Mesenchymal stem cell (in vitro differentiated cells and primary cell): Measurements from ENCODE around the gene ZNF593OS.

Experiments used
- DNase-seq: peaks from one replicate; pipeline ENCODE4 v3.0.0-alpha.2; 2013
- H2AFZ ChIP-seq: one replicate; pipeline ENCODE4 v1.6.1; 2013; ENCODE audit warnings: low read depth, mild to moderate bottlenecking, control low read depth, inconsistent platforms, low read length, moderate library complexity
- H2AK5ac ChIP-seq: 2 replicates; pipeline ENCODE4 v1.6.1; 2013; ENCODE audit warnings: low read length, moderate library complexity, mild to moderate bottlenecking, inconsistent platforms; ENCODE audit not compliant: severe bottlenecking
- H2BK120ac ChIP-seq: one replicate; pipeline ENCODE4 v1.6.1; 2013; ENCODE audit warnings: low read depth, mild to moderate bottlenecking, inconsistent platforms, low read length, moderate library complexity
- H2BK12ac ChIP-seq, 2 experiments: one replicate each; pipeline ENCODE4 v1.6.1; 2013; ENCODE audit warnings: inconsistent platforms in 2 of 2, low read length in 2 of 2, mild to moderate bottlenecking in 2 of 2, moderate library complexity in 2 of 2, control low read depth in 1 of 2
- H2BK15ac ChIP-seq: one replicate; pipeline ENCODE4 v1.6.1; 2013; ENCODE audit warnings: mild to moderate bottlenecking, low read depth, inconsistent platforms; ENCODE audit not compliant: poor library complexity, severe bottlenecking
- H2BK5ac ChIP-seq: 2 replicates; pipeline ENCODE4 v1.6.1; 2013; ENCODE audit warnings: low read depth, mild to moderate bottlenecking, low read length, control low read depth, inconsistent platforms; ENCODE audit not compliant: poor library complexity, severe bottlenecking
- H3K14ac ChIP-seq, 2 experiments: one replicate each; pipeline ENCODE4 v1.6.1; 2013; ENCODE audit warnings: inconsistent platforms in 2 of 2, low read length in 2 of 2, control low read depth in 1 of 2, mild to moderate bottlenecking in 1 of 2, moderate library complexity in 1 of 2
- H3K18ac ChIP-seq, 2 experiments: one replicate each; pipeline ENCODE4 v1.6.1; 2013; ENCODE audit warnings: inconsistent platforms in 2 of 2, low read length in 2 of 2, control low read depth in 1 of 2, low read depth in 1 of 2, mild to moderate bottlenecking in 1 of 2
- H3K23ac ChIP-seq, 2 experiments: one replicate each; pipeline ENCODE4 v1.6.1; 2013; ENCODE audit warnings: inconsistent platforms in 2 of 2, low read length in 2 of 2, mild to moderate bottlenecking in 2 of 2, moderate library complexity in 2 of 2, control low read depth in 1 of 2
- H3K27ac ChIP-seq: 2 replicates; pipeline ENCODE4 v1.5.1; 2013; ENCODE audit warnings: mild to moderate bottlenecking, moderate library complexity, low read length, control low read depth, inconsistent platforms; ENCODE audit not compliant: poor library complexity, severe bottlenecking
- H3K27me3 ChIP-seq, 2 experiments: 2 replicates each; pipeline versions ENCODE4 v1.6.1 to v1.7.0; 2013; ENCODE audit warnings: low read length in 2 of 2, mild to moderate bottlenecking in 2 of 2, moderate library complexity in 2 of 2, control low read depth in 1 of 2, inconsistent platforms in 1 of 2; ENCODE audit not compliant: control insufficient read depth in 1 of 2, insufficient read depth in 1 of 2
- H3K36me3 ChIP-seq, 2 experiments: 2 replicates each; pipeline versions ENCODE4 v1.6.1 to v1.7.0; 2013; ENCODE audit warnings: low read length in 2 of 2, control low read depth in 1 of 2, inconsistent platforms in 1 of 2, low read depth in 1 of 2, mild to moderate bottlenecking in 1 of 2; ENCODE audit not compliant: insufficient read depth in 2 of 2, control insufficient read depth in 1 of 2
- H3K4ac ChIP-seq, 2 experiments: one replicate each; pipeline ENCODE4 v1.6.1; 2013; ENCODE audit warnings: inconsistent platforms in 2 of 2, low read length in 2 of 2, mild to moderate bottlenecking in 2 of 2, moderate library complexity in 2 of 2, control low read depth in 1 of 2, low read depth in 1 of 2
- H3K4me1 ChIP-seq: 2 replicates; pipeline ENCODE4 v1.6.1; 2013; ENCODE audit warnings: low read depth, low read length, control low read depth; ENCODE audit not compliant: control insufficient read depth, insufficient read depth
- H3K4me2 ChIP-seq: 2 replicates; pipeline ENCODE4 v1.6.1; 2013; ENCODE audit warnings: low read length, mild to moderate bottlenecking, inconsistent platforms; ENCODE audit not compliant: poor library complexity, severe bottlenecking
- H3K4me3 ChIP-seq, 2 experiments: 2 replicates each; pipeline versions ENCODE4 v1.5.1 to v1.7.0; 2013; ENCODE audit warnings: low read length in 2 of 2, mild to moderate bottlenecking in 2 of 2, control low read depth in 1 of 2, low read depth in 1 of 2; ENCODE audit not compliant: insufficient read depth in 1 of 2
- H3K79me1 ChIP-seq: replicated peaks from 2 replicates; pipeline ENCODE4 v1.6.1; 2013; ENCODE audit warnings: mild to moderate bottlenecking, control low read depth, low read length, inconsistent platforms; ENCODE audit not compliant: poor library complexity, severe bottlenecking
- H3K9ac ChIP-seq: 2 replicates; pipeline ENCODE4 v1.7.0; 2013; ENCODE audit warnings: mild to moderate bottlenecking, low read length, moderate library complexity
- H3K9me3 ChIP-seq: 2 replicates; pipeline ENCODE4 v1.7.0; 2013; ENCODE audit warnings: mild to moderate bottlenecking, low read length; ENCODE audit not compliant: control insufficient read depth
- H4K8ac ChIP-seq: one replicate; pipeline ENCODE4 v1.6.1; 2013; ENCODE audit warnings: inconsistent platforms, mild to moderate bottlenecking, low read length, moderate library complexity
- H4K91ac ChIP-seq: one replicate; pipeline ENCODE4 v1.6.1; 2013; ENCODE audit warnings: mild to moderate bottlenecking, low read length, inconsistent platforms
- WGBS: methylation state at CpG from one replicate; pipeline ENCODE4 v1.1.7; 2013; ENCODE audit warnings: mixed read lengths; 5-methylcytosine and 5-hydroxymethylcytosine counted together

Gene ZNF593OS

DNA sequence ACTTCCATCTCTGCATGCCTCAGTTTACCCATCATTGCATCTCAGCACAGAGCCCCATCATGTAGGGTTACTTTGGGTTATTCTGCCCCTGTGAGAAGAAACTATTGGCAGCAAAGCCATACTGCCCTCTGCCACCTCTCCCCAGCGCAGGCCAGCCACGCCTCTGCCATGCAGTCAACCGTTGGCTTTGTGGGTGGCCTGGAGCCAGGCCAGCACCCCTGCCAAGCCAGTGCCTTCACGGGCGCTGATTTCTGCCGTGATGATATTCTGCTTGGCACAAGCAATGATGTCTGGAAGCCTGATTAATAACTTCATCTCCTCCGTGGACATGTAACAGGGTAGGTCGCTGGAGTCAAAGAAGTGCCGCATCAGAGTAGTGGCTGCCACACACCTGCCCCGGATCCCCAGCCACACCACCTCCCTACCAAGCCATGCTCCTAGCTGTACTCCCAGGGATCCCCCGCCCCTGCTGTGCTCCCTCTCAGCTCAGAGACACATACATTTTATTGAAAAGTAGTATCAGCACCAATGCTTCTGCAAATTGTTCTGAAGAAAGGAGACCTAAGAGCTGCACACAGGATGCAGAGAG is 47.4 kb upstream of the ZNF593OS start:
- Histone ChIP-seq H3K4ac (no peak overlapping the region), H3K9ac (no peak overlapping the region), H4K8ac (no peak overlapping the region), H3K79me1 (no peaks in the 10 kb centered on the region), H3K18ac (no peak overlapping the region), H2BK5ac (no peak overlapping the region), H3K23ac (no peak overlapping the region), H2AFZ (no peak overlapping the region), H2BK15ac (no peak overlapping the region), H3K36me3 (no peaks in the 10 kb centered on the region), H3K27me3 (peaks cover 8 to 62% of the 10 kb centered on the region in 2 experiments), H2BK120ac (no peak overlapping the region), H2BK12ac (no peak overlapping the region), H3K4me3 (no peak overlapping the region), H3K9me3 (no peaks in the 10 kb centered on the region), H2AK5ac (no peak overlapping the region), H4K91ac (no peak overlapping the region), H3K4me1 (peaks cover 8% of the 10 kb centered on the region), H3K27ac (no peak overlapping the region), H3K4me2 (no peak overlapping the region), H3K14ac (no peak overlapping the region)
- WGBS = 96% methylated on average over 11 of the region's 11 CpGs
- DNase-seq = no peak

DNA sequence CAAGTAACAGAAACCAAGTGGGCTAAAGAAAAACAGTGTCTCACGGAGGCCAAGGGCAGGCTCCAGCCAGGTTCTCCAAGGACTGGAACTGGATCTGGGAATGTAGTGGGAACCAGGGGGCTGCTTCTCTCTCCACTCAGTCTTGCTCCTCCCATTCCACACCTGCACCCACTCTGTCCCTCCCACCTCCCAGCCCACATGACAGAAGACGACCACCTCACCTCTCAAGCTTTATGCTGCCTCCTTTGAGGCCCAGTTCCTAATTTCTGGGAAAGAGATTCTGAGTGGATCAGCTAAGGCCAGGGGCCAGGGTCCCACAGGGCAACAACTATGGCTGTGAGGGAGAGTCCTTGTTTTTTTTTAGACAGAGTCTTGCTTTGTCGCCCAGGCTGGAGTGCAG is 43.6 kb upstream of the ZNF593OS start:
- H3K18ac ChIP-seq = no peak overlapping the region
- H2BK12ac ChIP-seq = no peak overlapping the region
- H3K9me3 ChIP-seq = no peaks in the 10 kb centered on the region
- H3K79me1 ChIP-seq = no peaks in the 10 kb centered on the region
- H3K23ac ChIP-seq = no peak overlapping the region
- no peak overlapping the region for H3K14ac ChIP-seq
- no peak overlapping the region for H3K9ac ChIP-seq
- no peak overlapping the region for H3K27ac ChIP-seq
- no peak overlapping the region for H2BK5ac ChIP-seq
- H3K27me3 ChIP-seq = peaks cover 21 to 50% of the 10 kb centered on the region in 2 experiments
- no peak overlapping the region for H2AFZ ChIP-seq
- H2BK15ac ChIP-seq = no peak overlapping the region
- no peak overlapping the region for H3K4me2 ChIP-seq
- no peak overlapping the region for H2BK120ac ChIP-seq
- H4K8ac ChIP-seq = no peak overlapping the region
- no peak overlapping the region for H4K91ac ChIP-seq
- no peak overlapping the region for H3K4me3 ChIP-seq
- 65% methylated on average over 2 of the region's 3 CpGs for WGBS
- DNase-seq = no peak
- peaks cover 4% of the 10 kb centered on the region for H3K4me1 ChIP-seq
- H2AK5ac ChIP-seq = no peak overlapping the region
- H3K36me3 ChIP-seq = no peaks in the 10 kb centered on the region
- H3K4ac ChIP-seq = no peak overlapping the region

DNA sequence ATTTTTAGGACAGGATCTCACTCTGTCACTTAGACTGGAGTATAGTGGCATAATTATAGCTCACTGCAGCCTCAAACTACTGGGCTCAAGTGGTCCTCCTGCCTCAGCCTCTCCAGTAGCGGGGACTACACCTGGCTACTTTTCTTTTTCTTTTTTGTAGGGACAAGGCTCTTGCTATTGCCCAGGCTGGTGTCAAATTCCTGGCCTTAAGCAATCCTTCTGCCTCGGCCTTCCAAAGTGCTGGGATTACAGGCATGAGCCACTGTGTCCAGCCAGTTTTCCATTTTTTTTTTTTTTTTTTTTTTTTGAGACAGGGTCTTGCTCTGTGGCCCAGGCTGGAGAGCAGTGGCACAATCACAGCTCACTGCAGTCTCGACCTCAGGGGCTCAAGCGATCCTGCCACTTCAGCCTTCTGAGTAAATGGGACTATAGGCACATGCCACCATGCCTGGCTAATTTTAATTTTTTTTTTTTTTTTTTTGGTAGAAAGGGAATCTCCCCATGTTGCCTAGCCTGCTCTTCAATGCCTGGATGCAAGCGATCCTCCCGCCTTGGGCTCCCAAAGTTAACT is 41.8 kb upstream of the ZNF593OS start:
- 94% methylated on average over 6 of the region's 6 CpGs for WGBS
- Histone ChIP-seq H3K27me3 (peaks cover 30 to 51% of the 10 kb centered on the region in 2 experiments), H2BK120ac (no peak overlapping the region), H3K9me3 (no peaks in the 10 kb centered on the region), H3K4me2 (no peak overlapping the region), H2BK15ac (no peak overlapping the region), H3K79me1 (no peaks in the 10 kb centered on the region), H2BK12ac (no peak overlapping the region), H3K18ac (no peak overlapping the region), H3K9ac (no peak overlapping the region), H4K8ac (no peak overlapping the region), H4K91ac (no peak overlapping the region), H3K4me1 (no peaks in the 10 kb centered on the region), H2AK5ac (no peak overlapping the region), H2AFZ (no peak overlapping the region), H3K27ac (no peak overlapping the region), H3K4ac (no peak overlapping the region), H3K23ac (no peak overlapping the region), H2BK5ac (no peak overlapping the region), H3K14ac (no peak overlapping the region), H3K4me3 (no peak overlapping the region), H3K36me3 (no peaks in the 10 kb centered on the region)
- DNase-seq = no peak

DNA sequence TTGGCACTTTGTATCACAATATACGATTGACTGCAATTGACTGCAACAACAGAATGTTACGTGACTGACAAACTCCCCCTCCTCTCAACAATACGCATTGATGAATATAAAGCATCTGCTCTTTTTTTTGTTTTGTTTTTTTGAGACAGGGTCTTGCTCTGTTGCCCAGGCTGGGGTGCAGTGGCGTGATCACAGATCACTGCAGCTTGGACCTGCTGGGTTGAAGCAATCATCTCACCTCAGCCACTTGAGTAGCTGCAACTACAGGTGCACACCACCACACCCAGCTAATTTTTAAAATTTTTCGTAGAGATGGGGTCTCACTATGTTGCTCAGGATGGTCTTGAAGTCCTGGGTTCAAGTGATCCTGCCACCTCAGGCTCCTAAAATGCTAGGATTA is 41.1 kb upstream of the ZNF593OS start:
- 92% methylated on average over 4 of the region's 5 CpGs for WGBS
- no peak overlapping the region for H3K4me2 ChIP-seq

More for the DNA sequence above, 41.1 kb upstream of the ZNF593OS start:
- Histone ChIP-seq H3K18ac (no peak overlapping the region), H2BK5ac (no peak overlapping the region), H3K9me3 (no peaks in the 10 kb centered on the region), H3K9ac (no peak overlapping the region), H3K79me1 (no peaks in the 10 kb centered on the region), H3K23ac (no peak overlapping the region), H2BK12ac (no peak overlapping the region), H2AK5ac (no peak overlapping the region), H3K4me1 (no peaks in the 10 kb centered on the region), H3K36me3 (no peaks in the 10 kb centered on the region), H3K4me3 (no peak overlapping the region), H3K4ac (no peak overlapping the region), H2BK120ac (no peak overlapping the region), H3K27ac (no peak overlapping the region), H2AFZ (no peak overlapping the region), H4K8ac (no peak overlapping the region), H4K91ac (no peak overlapping the region), H3K14ac (no peak overlapping the region), H2BK15ac (no peak overlapping the region), H3K27me3 (peaks cover 30 to 49% of the 10 kb centered on the region in 2 experiments)
- no peak for DNase-seq
